NCI-H1105 treated with DMSO at 0.1 percent for 48 hours (cell line): Measurements from ENCODE around the gene KRTAP5-7.
"Not testable (repeated sequence)": the region's sequence is repeated elsewhere in the genome, so short reads cannot be mapped to it uniquely, and the experiment has no call there.

Experiments used
- DNase-seq: peaks from one replicate; lab custom pipeline; 2025; lab: John Stamatoyannopoulos, UW

Gene KRTAP5-7

DNA sequence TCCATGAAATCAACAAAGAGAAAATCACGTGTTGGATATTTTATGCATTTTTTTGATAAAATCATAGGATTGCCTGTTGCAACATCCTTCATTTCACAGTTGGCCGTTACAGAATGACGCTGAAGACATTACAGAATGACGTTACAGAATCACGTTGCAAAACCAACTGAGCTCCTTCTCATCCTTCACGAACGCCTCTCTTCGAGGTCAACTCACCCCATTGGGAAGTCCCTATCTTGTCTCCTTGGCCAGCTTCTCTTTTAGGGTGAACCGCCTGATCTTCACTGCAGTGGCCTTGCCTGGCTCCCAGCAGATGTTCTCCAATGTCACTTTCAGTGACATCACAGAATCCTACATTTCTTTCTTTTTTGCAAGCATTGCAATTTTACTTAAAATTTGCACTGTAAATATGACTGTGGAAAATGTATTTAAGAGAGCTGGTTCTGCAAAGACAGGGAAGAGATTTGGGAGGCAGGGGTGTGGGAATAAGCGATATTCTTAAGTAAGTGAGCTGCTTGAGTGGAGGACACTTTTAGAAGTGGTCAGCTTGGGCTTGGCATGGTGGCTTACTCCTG, 5.1 kb downstream of the KRTAP5-7 start:
- no peak for DNase-seq

DNA sequence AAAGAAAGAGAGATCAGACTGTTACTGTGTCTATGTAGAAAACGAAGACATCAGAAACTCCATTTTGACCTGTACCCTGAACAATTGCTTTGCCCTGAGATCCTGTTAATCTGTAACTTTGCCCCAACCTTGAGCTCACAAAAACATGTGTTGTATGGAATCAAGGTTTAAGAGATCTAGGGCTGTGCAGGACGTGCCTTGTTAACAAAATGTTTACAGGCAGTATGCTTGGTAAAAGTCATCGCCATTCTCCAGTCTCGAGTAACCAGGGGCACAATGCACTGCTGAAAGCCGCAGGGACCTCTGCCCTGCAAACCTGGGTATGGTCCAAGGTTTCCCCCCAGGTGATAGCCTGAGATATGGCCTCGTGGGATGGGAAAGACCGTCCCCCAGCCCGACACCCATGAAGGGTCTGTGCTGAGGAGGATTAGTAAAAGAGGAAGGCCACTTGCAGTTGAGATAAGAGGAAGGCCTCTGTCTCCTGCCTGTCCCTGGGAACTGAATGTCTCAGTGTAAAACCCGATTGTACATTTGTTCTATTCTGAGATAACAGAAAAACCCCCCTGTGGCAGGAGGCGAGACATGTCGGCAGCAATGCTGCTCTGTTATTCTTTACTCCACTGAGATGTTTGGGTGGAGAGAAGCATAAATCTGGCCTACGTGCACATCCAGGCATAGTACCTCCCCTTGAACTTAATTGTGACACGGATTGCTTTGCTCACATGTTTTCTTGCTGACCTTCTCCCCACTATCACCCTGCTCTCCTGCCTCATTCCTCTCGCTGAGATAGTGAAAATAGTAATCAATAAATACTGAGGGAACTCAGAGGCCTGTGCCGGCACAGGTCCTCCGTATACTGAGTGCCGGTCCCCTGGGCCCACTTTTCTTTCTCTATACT, 7.9 kb downstream of the KRTAP5-7 start:
- DNase-seq, result not testable (repeated sequence)

DNA sequence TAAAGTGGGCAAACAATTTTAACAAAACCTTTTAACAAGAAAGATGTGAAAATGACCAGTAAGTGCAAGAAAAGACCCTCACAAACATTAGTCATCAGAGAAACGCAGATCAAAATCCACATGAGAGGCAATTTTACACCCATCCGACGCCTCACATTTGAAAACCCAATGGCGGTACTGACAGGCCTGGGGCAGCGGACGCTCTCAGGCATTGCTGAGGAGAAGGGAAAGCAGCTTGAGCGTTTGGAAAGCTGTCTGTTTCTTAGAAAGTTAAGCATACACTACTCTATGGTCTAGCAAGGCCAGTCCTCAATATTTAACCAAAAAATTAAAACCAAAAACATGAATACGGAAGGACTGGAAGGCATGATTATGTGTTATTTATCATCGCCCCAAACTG, 8.8 kb downstream of the KRTAP5-7 start:
- no peak for DNase-seq

DNA sequence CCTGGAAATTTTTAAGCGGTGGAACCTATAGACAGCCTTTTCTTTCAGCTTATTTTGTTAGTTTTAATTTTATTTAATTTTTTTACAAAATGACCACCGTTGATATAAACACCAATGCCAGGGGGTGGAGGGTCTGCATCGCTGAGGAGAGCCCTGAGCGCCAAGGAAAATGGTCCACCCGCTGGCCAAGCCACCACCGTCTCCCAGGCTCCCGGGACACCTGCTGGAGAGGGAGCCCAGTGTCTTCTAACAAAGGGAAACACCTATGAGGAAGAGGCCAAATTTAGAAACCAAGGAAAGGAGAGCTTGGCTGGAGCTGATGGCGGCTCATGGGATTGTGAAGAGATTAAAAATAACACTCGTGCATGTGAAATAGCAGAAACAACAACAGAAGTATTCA, 10.5 kb downstream of the KRTAP5-7 start:
- no peak for DNase-seq

DNA sequence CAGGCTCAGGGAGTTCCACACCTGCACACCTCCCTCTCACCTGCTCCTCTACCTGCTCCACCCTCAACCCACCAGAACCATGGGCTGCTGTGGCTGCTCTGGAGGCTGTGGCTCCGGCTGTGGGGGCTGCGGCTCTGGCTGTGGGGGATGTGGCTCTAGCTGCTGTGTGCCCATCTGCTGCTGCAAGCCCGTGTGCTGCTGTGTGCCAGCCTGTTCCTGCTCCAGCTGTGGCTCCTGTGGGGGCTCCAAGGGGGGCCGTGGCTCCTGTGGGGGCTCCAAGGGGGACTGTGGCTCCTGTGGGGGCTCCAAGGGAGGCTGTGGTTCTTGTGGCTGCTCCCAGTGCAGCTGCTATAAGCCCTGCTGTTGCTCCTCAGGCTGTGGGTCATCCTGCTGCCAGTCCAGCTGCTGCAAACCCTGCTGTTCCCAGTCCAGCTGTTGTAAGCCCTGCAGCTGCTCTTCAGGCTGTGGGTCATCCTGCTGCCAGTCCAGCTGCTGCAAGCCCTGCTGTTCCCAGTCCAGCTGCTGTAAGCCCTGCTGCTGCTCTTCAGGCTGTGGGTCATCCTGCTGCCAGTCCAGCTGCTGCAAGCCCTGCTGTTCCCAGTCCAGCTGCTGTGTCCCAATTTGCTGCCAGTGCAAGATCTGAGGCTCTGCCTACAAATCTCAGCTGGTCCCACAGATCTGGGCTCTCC, 11.1 kb downstream of the KRTAP5-7 start, which contains the start of gene KRTAP5-8:
KRTAP5-8 (plus strand) TSS at position 49 of the 689 bp plus-strand sequence; CDS start at position 80, 31 bp downstream.
- DNase-seq, result not testable (repeated sequence)

DNA sequence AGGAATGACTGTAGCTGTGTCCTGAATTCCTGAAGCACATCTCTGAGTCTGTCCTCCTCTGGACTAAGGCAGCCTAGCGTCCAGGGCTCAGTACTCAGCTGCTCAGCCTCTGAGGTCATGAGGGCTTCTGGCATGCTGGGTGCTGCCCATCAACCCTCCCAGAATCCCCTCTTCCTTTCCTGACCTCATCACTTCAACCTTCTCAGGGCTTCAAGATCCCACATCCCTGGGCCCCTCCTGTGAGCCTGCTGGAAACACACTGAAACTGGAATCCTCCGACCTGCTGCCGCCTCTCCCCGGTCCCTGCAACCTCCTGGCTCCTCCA, 11.6 kb downstream of the KRTAP5-7 start:
- DNase-seq, result no peak

DNA sequence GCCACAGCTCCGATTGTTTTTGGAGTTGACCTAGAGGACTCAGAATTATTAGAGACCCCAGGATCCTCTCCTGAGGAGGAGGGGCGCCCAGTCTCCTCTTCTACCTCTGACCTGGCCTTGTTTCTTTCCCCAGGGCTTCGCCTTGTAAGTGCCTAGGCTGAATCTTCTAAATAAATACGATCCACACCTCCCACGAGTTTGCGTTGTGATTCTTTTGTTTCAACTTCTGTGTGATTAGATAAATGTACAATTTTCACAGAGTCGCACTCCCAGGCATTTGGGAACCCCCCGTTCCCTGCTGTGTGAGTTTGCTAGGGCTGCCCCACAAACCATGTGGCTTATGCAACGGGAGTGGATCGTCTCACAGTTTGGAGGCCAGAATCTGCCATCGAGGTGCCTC, 11.9 kb downstream of the KRTAP5-7 start:
- no peak for DNase-seq

DNA sequence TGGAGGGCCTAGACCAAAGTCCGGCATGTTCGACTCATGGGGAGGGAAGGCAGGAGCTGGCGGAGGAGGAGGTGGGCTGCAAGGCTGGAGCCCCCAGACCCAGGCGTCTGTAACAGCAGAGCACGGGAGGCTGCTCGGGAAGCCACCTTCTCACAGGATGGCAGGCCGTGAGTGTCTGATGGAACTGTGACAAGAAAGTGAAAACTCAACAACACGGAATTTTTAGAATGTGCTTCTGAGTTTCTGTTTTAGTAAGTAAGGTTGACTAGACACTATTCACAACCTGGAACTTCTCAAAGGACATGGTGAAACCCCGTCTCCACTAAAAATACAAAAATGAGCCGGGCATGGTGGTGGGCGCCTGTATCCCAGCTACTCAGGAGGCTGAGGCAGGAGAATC, 12.9 kb downstream of the KRTAP5-7 start:
- not testable (repeated sequence) for DNase-seq

DNA sequence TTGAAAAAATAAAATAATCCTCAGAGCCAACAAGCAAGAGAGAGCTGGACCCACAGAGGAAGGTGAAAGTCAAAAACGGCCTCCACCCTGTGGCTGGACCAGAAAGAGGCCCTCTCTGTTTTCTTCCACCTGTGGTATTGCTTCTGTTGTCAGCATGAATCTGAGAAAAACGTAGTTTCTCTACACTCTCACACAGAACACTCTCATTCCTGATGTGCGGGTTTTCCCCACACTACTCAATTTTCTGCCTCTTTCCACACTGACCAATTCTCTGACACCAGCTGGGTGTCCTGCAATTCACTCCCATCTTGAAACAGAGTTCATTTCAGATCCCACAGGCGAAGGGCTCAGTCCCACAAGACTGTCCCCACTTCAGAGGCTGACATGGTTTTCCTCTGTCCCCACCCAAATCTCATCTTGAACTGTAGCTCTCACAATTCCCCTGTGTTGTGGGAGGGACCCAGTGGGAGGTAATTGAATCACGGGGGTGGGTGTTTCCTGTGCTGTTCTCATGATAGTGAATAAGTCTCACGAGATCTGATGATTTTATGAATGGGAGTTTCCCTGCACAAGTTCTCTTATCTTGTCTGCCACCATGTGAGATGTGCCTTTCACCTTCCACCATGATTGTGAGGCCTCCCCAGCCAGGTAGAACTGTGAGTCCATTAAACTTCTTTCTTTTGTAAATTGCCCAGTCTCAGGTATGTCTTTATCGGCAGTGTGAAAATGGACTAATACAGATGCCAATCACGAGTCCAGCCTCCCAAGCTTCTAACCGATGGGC, 13.6 kb downstream of the KRTAP5-7 start:
- DNase-seq, result not testable (repeated sequence)

DNA sequence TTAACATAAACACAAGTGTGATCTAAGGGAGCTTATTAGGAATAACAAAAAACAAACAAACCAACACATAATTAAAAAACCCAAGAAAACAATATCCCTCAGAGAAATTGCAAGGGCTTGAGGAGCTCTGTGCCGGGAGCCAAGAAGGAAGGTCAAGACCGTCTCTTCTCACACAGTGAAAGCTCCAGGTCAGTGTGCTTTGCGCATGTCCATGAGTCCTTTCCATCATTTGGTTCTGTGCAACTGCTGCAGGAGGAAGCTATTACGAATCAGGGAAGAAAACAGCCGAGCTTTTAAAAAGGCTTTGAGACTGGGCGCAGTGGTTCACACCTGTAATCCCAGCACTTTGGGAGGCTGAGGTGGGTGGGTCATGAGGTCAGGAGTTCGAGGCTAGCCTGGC, 15.3 kb downstream of the KRTAP5-7 start:
- no peak for DNase-seq

DNA sequence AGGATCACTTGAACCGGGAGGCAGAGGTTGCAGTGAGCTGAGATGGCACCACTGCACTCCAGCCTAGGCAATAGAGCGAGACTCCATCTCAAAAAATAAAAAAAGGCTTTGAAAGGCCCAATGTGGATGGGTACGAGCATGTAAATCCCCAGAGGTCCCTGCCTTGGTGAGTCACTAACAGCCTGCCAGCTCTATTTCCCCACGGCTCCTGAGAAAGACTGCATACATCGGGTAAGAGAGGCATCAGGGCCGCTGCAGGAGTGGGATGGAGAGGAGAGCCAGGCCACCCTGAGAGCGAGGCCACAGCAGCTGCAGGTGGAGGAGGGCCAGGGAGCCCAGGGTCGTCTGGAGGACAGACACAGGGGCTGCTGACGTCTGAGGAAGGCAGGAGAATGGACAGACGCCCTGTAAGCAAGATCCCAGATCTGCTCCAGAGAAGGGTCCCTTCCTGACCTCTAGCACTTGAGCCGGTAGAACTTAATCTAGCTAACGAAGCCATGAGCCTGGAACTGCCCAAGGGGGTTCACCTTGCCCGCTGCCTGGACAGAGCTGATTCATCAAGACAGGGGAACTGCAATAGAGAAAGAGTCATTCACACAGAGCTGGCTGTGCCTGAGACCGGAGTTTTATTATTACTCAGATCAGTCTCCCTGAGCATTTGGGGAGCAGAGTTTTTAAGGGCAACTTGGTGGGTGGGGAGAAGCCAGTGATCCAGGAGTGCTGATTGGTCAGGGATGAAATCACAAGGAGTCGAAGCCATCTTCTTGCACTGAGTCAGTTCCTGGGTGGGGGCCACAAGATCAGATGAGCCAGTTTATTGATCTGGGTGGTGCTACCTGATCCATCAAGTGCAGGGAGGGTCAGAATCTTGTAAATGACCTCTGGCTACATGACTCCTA, 16.1 kb downstream of the KRTAP5-7 start:
- DNase-seq, result no peak

DNA sequence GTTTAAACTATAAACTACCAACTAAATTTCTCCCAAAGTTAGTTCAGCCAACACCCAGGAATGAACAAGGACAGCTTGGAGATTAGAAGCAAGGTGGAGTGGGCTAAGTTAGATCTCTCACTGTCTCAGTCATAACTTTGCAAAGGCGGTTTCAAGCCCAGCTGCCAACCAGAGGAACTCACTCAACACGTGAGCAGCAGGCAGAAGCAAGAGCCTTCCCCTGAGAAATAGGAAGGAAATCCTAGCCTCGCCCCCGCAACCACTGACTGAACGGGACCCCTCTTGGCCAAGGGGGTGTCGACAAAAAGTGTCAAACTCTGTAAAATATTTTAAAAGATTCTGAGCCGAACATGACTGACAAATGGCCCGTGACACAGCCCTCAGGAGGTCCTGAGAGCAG, 16.8 kb downstream of the KRTAP5-7 start:
- DNase-seq, result no peak

DNA sequence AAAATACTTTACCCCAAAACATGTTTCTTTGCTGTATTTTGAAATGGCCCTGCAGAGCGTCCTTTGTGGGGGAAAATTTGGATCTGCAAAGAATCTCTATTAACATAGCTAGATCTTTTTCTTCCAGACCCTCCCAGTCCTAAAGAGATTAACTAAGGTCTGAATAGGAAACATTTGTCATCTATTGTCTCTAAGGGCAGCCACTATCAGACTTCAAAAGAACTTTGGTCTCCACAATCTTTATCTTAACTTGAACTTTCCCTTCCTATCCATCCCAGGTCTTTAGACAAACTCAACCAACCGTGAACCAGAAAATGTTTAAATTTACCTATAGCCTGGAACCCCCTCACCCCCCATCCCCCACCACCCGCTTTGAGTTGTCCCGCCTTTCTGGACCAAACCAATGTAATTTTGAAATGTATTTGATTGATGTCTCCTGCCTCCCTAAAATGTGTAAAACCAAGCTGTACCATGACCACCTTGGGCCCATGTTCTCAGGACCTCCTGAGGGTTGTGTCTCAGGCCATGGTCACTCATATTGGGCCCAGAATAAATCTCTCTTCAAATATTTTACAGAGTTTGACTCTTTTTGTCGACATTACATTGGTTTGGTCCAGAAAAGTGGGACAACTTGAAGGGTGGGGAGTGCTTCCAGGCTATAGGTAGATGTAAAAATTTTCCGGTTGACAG, 17.6 kb downstream of the KRTAP5-7 start:
- DNase-seq, result no peak

DNA sequence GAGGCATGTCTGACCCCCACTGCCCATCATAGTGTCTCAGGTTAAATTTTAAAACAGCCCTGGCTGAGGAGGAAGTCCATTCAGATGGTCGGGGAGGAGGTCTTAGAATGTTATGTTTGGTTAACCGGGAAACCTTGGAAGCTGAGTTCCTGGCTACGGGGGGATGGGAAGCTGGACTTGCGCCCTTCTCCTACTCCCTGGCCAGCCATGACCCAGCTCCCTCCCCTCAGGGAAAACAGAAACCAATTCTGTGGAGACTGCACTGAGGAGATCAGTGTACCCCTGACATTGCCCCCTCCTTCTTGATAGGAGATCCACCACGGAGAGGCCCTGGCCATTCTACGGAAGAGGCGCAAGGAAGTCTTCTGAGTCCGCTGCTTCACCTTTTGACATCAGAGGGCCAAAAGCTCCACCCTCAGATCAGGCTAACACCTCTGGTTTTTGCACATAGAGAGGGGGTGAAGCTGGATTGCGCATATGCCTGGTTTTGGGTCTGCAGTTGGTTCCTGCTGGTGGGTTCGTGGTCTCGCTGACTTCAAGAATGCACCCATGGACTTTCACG, 18.4 kb downstream of the KRTAP5-7 start:
- no peak for DNase-seq

DNA sequence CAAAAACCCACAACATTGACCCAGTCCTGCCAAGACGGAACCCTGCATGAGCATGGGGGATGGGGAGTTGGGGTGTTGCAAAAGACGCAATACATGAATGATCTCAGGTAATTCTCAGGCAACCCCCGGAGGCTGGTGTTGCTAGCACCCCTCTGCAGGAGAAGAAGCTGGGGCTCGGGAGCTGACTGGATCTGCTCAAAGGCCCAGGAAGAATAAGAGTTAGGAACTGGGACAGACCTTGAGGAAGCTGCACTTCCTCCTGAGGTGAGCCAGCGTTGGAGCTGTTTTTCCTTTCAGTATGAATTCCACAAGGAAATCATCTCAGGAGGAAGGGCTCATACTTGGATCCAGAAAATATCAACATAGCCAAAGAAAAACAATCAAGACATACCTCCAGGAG, 21.1 kb downstream of the KRTAP5-7 start, which contains the start of gene KRTAP5-9:
KRTAP5-9 (plus strand) TSS at position 301 of the 400 bp plus-strand sequence. CDS start 238 bp downstream, outside the sequence.
- DNase-seq, result no peak

DNA sequence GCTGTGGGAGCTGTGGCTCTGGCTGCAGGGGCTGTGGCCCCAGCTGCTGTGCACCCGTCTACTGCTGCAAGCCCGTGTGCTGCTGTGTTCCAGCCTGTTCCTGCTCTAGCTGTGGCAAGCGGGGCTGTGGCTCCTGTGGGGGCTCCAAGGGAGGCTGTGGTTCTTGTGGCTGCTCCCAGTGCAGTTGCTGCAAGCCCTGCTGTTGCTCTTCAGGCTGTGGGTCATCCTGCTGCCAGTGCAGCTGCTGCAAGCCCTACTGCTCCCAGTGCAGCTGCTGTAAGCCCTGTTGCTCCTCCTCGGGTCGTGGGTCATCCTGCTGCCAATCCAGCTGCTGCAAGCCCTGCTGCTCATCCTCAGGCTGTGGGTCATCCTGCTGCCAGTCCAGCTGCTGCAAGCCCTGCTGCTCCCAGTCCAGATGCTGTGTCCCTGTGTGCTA, 21.7 kb downstream of the KRTAP5-7 start:
- DNase-seq, result no peak

DNA sequence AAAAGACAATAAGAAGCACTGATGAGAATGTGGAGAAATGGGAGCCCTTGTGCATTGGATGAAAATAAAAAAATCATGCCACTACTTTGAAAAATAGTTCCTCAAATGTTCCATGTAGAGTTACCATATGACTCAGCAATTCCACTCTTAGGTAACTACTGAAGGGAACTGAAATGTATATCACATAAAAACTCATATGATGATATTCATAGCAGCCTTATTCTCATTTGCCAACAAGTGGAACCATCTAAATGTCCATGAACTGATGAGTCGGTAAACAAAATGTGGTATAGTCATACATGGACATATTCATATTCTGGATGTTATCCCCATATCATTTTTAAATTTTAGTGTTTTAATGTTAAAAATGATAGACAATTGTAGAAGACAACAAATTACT, 24.6 kb downstream of the KRTAP5-7 start:
- no peak for DNase-seq

DNA sequence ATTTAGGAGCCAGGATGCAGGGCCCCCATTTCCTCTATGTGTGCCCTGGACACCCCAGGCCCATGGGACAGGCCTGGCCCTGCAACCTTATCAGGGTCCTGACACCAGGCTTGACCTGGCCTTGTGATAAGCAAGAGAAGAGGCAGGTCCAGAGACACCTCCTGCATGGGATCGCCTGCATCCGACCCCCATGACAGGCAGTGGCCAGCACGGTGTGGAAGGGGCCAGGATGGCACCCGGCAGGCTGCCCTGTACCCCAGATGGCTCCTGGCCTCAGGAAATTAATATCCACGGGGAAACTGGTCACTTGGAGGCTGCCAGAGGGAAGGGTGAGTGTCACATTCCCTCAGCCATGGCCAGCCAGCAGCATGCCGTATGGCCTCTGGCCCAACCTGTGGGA, 27.9 kb downstream of the KRTAP5-7 start:
- no peak for DNase-seq

DNA sequence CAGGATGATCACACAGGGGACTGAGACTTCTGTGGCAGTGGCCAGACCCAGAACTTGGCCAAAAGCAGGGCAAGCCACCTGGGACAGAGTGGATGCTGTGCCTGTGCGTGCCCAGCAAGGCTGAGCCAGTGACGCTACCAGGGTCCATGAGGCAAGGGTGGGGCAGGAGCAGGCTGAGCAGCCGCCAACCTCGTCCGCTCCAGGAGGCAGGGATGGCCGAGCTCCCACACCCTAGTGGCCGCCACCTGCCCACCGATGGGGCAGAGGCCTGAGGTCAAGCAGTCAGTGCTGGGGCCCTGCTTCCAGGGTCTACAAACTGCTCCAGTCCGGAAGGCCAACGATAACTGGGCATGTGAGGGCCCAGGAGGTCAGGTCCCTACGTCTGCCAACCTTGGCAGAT, 28.4 kb downstream of the KRTAP5-7 start:
- DNase-seq, result no peak

DNA sequence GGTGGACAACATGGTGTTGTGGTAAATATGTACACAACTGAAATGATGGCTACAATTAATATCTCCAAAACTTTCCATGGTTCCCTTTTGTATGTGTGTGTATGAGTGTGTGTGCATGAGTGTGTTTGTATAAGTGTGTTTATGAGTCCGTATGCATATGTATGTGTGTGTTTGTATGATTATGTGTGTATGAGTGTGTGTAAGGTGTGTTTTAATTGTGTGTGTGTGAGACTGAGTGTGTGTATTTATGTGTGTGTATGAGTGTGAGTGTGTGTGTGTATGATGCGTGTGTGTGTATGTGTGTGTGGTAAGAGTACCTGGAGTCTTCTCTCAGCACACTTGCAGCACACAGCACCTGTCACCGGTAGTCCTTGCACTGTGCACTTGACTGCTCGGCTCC, 29.0 kb downstream of the KRTAP5-7 start:
- DNase-seq, result no peak
